Urinary bladder (tissue), 4 donors: ENCODE results near the gene TOB1. TPM values are rescaled to one million over a fixed set of nuclear protein-coding genes. Genes with fewer than 3 reads are reported as not detected.
"Not testable (repeated sequence)": the region's sequence is repeated elsewhere in the genome, so short reads cannot be mapped to it uniquely, and the experiment has no call there.

ENCODE experiments used
- DNase-seq: peaks from one replicate; pipeline ENCODE4 v3.0.0-alpha.2; 2015; ENCODE audit errors: extremely low spot score
- H3K27ac ChIP-seq: one replicate; pipeline ENCODE4 v1.5.1; 2013; ENCODE audit warnings: low read depth, mild to moderate bottlenecking, moderate library complexity
- H3K36me3 ChIP-seq: one replicate; pipeline ENCODE4 v1.6.1; 2013; ENCODE audit warnings: mild to moderate bottlenecking, moderate library complexity; ENCODE audit not compliant: insufficient read depth
- H3K4me1 ChIP-seq: one replicate; pipeline ENCODE4 v1.6.1; 2013; ENCODE audit warnings: mild to moderate bottlenecking, moderate library complexity; ENCODE audit not compliant: insufficient read depth
- H3K4me3 ChIP-seq: one replicate; pipeline ENCODE4 v1.5.1; 2013; ENCODE audit warnings: low read depth, low read length
- WGBS: extraction: QIAGEN DNeasy Blood & Tissue Kit; methylation state at CpG from one replicate; pipeline ENCODE4 v1.1.7; 2013; 5-methylcytosine and 5-hydroxymethylcytosine counted together
- polyA plus RNA-seq: library from polyadenylated mRNA; stranded (reverse); fragments of 200-250 nt; gene quantifications from one replicate; pipeline ENCODE4 v1.2.3, GENCODE V29; 2013
- total RNA-seq: library from RNA; depleted of rRNA; stranded (reverse); fragments of >200 nt; gene quantifications from one replicate; pipeline ENCODE4 v1.2.3, GENCODE V29; 2014
- donor health status: healthy with polysubstance abuse.
- donor health status: healthy.

Gene TOB1
- total and polyA plus RNA-seq, 2 donors: 41.3 to 47.4 TPM

GRCh38 chr17:50889528-50890118 lies 23.5 kb upstream of the TOB1 start:
- Histone ChIP-seq H3K4me3 (no peak overlapping the region), H3K36me3 (no peaks in the 10 kb centered on the region), H3K4me1 (no peaks in the 10 kb centered on the region), H3K27ac (no peak overlapping the region)
- DNase-seq: no peak
- WGBS: 74% methylated on average over 3 of the region's 3 CpGs

GRCh38 chr17:50887705-50888245 lies 21.6 kb upstream of the TOB1 start:
- no peak for DNase-seq
- Histone ChIP-seq H3K36me3 (no peaks in the 10 kb centered on the region), H3K4me3 (no peak overlapping the region), H3K4me1 (no peaks in the 10 kb centered on the region), H3K27ac (no peak overlapping the region)
- WGBS: 90% methylated on average over 5 of the region's 5 CpGs

- peak overlapping the region; percentile 76 for H3K27ac ChIP-seq
- H3K4me3 ChIP-seq: no peak overlapping the region
- WGBS: 81% methylated on average over 8 of the region's 8 CpGs
- H3K4me1 ChIP-seq: no peaks in the 10 kb centered on the region
- no peak for DNase-seq
- H3K36me3 ChIP-seq: no peaks in the 10 kb centered on the region
Measured at GRCh38 chr17:50884439-50885311, 18.5 kb upstream of the TOB1 start.

DNA sequence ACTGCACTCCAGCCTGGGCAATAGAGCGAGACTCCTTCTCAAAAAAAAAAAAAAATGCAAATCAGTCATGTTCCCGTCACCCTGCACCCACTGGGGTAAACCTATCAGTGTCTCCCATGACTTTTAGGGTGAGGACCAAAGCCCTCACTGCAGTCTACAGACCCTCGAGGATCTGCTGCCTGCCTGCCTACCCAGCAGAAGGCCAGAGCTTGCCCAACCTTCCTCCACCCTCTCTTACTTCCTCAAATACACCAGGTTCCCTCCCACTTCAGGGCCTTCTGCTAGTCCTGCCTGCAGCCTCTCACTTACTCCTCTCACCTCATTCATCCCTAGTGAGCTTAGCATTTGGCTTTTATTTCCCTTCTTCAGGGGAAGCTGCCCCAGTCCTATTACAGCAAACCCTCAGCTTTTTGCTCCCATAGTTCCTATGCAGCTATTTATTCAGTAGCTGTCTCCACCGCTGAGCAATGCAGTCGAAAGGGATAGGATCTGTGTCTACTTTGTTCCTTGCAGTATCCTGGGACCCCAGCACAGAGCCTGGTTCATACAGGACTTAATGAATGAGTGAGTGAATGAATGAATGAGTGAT lies 17.8 kb upstream of the TOB1 start:
- Histone ChIP-seq H3K36me3 (no peaks in the 10 kb centered on the region), H3K4me1 (no peaks in the 10 kb centered on the region), H3K27ac (peak overlapping the region; percentile 76), H3K4me3 (no peak overlapping the region)
- WGBS: 75% methylated on average over 5 of the region's 5 CpGs
- no peak for DNase-seq

DNA sequence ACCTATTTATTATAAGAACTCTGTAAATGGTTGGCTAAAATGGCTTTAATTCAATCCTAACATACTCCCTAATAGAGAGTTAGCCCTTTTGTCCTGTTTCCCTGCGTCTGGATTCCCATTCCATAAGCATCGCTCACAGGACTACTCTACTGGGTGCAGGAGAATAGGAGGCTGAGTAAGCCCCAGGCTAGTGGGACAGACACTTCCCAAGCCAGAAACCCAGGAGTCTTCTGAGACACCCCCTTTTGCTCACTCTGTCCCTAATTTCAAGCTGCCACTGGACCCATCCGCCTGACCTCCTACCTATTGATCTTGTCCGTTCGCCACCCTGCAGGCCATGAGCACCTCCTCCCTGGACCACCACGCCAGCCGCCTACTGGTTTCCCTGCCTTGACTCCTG lies 16.7 kb upstream of the TOB1 start:
- Histone ChIP-seq H3K36me3 (no peaks in the 10 kb centered on the region), H3K27ac (no peak overlapping the region), H3K4me1 (no peaks in the 10 kb centered on the region), H3K4me3 (no peak overlapping the region)
- no peak for DNase-seq
- WGBS: 92% methylated on average over 7 of the region's 7 CpGs

DNA sequence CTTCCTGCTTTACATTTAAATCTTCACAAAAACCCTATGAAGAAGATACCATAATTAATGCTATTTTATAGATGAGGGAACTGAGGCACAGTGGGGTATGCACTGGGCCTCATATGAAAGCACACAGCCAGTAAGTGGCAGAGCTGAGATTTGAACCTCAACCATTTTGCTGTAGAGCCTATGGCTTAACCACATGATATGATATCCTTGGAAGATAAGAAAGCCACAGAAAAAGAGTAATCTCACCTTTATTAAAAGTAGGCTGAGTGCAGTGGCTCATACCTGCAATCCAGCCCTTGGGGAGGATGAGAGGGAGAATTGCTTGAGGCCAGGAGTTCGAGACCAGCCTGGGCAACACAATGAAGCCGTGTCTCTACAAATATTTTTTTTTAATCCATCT lies 15.0 kb upstream of the TOB1 start:
- Histone ChIP-seq H3K36me3 (no peaks in the 10 kb centered on the region), H3K4me1 (no peaks in the 10 kb centered on the region), H3K4me3 (no peak overlapping the region), H3K27ac (no peak overlapping the region)
- 96% methylated on average over 2 of the region's 2 CpGs for WGBS
- DNase-seq: no peak

GRCh38 chr17:50879086-50879485 lies 12.9 kb upstream of the TOB1 start:
- H3K36me3 ChIP-seq: no peaks in the 10 kb centered on the region
- no peak overlapping the region for H3K4me3 ChIP-seq
- no peak overlapping the region for H3K27ac ChIP-seq
- no peaks in the 10 kb centered on the region for H3K4me1 ChIP-seq
- no peak for DNase-seq
- 94% methylated on average over 5 of the region's 5 CpGs for WGBS

DNA sequence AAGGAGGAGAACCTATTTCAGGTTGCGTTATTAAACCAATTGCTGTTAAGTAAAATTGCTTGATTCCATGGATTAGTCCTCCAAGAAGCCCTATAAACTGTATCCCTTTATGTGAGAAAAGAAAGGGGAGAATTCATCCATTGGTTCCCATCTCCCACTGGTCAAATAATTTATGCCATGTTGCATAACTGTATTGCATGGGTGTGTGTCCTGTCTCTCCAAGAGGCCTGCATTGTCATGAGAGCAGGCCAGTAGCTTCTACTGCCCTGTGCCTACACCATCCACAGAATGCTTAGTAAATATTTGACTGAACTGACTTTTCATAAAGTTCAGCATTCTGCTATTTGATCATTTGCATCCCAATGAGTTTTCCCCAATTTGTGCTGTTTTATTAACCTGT lies 11.7 kb upstream of the TOB1 start:
- Histone ChIP-seq H3K4me1 (no peaks in the 10 kb centered on the region), H3K27ac (no peak overlapping the region), H3K36me3 (no peaks in the 10 kb centered on the region), H3K4me3 (no peak overlapping the region)
- 95% methylated on average over 1 of the region's 1 CpG for WGBS
- no peak for DNase-seq

DNA sequence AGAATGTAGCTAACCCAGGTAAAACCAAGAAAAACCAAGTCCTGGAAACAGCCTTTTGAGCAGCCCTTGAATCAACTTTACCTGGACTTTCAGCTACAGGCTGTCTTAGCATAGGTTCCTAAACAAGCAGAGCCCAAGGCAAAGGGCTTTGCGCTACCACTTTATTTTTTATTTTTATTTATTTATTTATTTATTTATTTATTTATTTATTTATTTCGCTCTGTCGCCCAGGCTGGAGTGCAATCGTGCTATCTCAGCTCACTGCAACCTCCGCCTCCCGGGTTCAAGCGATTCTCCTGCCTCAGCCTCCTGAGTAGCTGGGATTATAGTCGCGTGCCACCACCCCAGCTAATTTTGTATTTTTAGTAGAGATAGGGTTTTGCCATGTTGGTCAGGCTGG lies 10.9 kb upstream of the TOB1 start:
- H3K27ac ChIP-seq, H3K36me3 ChIP-seq, DNase-seq, H3K4me1 ChIP-seq, H3K4me3 ChIP-seq: not testable (repeated sequence)
- 95% methylated on average over 9 of the region's 9 CpGs for WGBS

DNA sequence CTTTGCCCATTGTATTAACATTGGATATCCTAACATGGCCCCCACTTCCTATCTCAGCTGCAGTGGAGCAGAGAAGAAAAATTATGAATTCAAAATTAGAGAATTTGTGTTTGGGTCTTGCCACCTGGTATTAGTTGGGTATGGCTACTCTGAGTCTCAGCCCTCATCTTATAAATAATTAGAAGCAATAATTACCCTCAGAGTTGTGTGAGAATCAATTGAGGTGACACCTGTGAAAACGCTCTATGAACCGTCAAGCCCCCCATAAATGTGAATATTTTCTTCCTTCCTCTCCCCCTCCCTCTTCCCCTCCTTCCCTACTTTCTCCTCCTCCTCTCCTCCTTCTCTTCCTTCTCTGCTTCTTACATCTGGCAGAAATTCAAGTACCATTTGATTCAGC lies 8.9 kb upstream of the TOB1 start:
- H3K4me3 ChIP-seq: no peak overlapping the region
- H3K27ac ChIP-seq: no peak overlapping the region
- no peak for DNase-seq
- WGBS: 69% methylated on average over 2 of the region's 2 CpGs
- H3K4me1 ChIP-seq: no peaks in the 10 kb centered on the region
- no peaks in the 10 kb centered on the region for H3K36me3 ChIP-seq

- Histone ChIP-seq H3K4me3 (no peak overlapping the region), H3K4me1 (no peaks in the 10 kb centered on the region), H3K27ac (no peak overlapping the region), H3K36me3 (no peaks in the 10 kb centered on the region)
- 56% methylated on average over 4 of the region's 4 CpGs for WGBS
- no peak for DNase-seq
Measured at GRCh38 chr17:50872710-50873424, 6.7 kb upstream of the TOB1 start.

- H3K36me3 ChIP-seq: no peaks in the 10 kb centered on the region
- H3K4me3 ChIP-seq: no peak overlapping the region
- no peak for DNase-seq
- 74% methylated on average over 2 of the region's 2 CpGs for WGBS
- no peaks in the 10 kb centered on the region for H3K4me1 ChIP-seq
- no peak overlapping the region for H3K27ac ChIP-seq
Measured at GRCh38 chr17:50871898-50872297, 5.7 kb upstream of the TOB1 start.

DNA sequence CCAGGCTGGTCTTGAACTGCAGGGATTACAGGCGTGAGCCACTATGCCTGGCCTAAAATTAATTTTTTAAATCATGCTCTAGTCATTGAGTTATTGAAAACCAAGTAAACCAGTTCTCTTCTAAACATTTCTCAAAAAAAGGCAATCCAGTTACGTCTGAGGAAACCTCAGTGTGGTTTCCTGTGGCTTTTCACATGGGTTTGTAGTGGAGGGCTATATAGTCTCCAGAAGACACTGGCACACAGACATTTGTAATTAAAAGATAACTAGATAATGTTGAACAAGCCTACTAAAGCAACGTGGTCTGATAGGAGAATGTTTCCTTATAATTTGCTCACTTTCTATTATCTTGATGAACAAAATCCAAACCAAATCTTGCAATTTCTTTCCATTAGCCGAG lies 5.2 kb upstream of the TOB1 start:
- no peaks in the 10 kb centered on the region for H3K36me3 ChIP-seq
- H3K4me3 ChIP-seq: no peak overlapping the region
- no peak overlapping the region for H3K27ac ChIP-seq
- no peaks in the 10 kb centered on the region for H3K4me1 ChIP-seq
- WGBS: 71% methylated on average over 4 of the region's 4 CpGs
- DNase-seq: no peak
